Stimulated activated CD4-positive, alpha-beta T cell treated with anti-CD3 and anti-CD28 coated beads, TNF-alpha, amount 100 ng/mL, for 24 hours (primary cell): ENCODE data around the gene CARMIL1.

Experiments used
- DNase-seq, 3 experiments: peaks; one replicate each; pipeline ENCODE4 v3.0.0-alpha.2; 2020; ENCODE audit warnings: low read depth in 3 of 3

Gene CARMIL1

DNA sequence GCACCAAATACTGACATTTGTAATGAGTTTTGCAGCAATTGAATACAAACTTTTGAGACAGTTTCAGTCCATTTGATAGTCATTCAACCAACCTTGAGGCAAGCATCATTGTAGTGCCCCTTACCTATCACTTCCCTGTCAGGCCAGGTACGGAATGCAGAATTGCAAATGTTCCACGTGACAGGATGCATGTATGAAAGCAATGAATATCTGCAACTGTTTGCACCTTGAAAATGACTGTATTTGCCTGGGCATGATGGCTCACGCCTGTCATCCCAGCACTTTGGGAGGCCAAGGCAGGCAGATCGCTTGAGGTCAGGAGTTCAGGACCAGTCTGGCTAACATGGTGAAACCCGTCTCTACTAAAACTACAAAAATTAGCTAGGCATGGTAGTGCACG lies 226.8 kb downstream of the CARMIL1 start:
- DNase-seq: no peak

DNA sequence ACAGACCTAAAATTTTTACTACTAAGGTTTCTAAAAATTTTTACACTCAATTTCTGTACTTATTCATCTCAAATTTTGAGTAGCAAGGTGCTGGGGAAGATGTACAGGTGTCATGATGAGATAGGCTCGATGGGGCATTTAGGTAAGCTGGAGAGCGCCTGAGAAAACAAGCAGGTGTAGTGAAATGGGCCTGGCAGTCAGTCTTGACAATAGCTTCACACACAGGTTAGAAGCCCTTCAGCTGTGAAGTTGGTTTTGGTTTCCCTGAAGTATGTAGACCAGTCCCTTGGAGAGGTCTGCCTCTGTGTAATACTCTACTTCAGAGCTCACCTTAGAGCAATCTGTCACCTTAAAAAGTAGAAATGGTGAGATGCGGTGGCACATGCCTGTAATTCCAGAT lies 228.9 kb downstream of the CARMIL1 start:
- no peak for DNase-seq

DNA sequence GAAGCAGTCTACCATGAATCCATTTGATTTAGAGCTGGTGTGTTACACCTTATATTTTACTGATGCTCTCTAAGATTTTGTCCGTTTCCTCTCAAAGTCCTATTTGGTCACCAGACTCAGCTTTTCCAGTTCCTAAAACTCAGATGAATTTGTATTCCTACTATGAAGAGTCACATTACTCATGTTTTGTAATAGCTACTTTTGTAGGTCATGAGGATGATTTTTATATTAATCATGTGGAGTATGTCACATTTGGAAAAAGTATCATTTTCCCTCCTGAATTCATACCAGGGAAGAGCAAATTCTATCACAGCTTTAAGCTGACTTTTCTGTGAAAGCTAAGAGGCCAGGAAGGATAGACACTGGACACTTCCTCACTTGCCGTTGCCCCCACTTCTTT lies 232.2 kb downstream of the CARMIL1 start:
- no peak for DNase-seq

DNA sequence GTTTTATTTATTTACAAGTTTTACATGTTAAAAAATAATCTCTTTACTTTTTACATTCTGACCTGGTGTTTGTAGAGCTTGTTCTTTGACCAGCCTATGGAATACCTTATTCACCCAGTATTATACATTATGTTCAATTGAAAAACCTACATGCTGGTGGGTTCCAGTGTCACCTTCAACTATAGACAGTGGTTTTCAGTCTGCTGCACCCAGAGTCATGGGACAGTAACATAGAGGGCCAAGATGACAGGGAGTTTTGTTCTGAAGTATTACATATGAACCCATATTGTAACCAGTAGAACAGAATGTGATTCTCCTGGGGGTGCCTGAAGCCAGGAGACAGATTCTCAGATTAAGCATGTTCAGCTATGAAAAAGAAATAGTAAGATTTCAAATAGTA lies 233.4 kb downstream of the CARMIL1 start:
- DNase-seq: no peak

DNA sequence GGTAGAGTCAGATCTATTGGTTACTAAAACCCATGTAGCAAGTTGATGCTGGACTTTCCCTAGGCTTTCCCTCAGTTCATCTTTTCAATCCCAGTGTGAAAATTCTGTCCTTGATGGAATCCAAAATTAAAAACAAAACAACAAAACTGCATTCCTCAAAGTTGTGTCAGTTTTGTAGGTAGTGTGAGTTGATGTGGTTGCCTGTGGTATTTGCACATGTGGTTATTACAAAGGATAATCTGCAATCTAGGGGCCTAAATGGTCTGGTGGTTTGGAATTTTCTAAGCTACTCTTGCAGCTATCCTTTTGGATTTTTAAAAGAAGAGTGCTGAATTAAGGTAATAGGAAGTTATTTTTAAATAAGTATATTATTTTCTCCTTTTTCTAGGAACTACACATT lies 240.7 kb downstream of the CARMIL1 start:
- no peak for DNase-seq

DNA sequence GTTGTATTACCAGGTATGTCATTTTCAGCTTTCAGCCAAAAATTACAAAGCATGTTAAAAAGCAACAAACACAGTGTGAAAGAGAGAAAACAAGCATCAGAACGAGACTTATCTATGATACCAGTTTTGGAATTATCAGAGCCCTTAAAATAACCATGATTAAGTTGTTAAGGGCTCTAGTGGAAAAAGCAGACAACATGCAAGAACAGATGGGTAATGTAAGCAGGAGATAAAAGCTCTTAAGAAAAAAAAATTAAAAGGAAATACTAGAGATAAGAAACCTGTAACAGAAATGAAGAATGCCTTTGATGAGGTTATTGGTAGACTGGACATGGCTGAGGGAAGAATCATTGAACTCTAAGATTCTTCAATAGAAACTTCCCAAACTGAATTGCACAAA lies 245.4 kb downstream of the CARMIL1 start:
- DNase-seq: no peak

DNA sequence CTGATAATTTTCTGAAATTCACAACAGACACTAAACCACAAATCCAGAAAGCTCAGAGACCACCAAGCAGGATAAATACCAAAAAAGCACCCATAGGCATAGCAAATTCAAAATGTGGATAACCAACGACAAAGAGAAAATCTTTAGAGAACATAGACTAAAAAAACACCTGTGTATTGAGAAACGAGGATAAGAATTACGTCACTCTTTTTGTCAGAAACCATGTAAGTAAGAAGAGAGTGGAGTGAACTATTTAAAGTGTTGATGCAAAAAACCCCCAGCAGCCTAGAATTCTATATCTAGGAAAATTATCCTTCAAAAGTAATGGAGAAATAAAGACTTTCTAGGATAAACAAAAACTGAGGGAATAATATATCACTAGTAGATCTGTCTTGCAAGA lies 245.9 kb downstream of the CARMIL1 start:
- DNase-seq: no peak

DNA sequence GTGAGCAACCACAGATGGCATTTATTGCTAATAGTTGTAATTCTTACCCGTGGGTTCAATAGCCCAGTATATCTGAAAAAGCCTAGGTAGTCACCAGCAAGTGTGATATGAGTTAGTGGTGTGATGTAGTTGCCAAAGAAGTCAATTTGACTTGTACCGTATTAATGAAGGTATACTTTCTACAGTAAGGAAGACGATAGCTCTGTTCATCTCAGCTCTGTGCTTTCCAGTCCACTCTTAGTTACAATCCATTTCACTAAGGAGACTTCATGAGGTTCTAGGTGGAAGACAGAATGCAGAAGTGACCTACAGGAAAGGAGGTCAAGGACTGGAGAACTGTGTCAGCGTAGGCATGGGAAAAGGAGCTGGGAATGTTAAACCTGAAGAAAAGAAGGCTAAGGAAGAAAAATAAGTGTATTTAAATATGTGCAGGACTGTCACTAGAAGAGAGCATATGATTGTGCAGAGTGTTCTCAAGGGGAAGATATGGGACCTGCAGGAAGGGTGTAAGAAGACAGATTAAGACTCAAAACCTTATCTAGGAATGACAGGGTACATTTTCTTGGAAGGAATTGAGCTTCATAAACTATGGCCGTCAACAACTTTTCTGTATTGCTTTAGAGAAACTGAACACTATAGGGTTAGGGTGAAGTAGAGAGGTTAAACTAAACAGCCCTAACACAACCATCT lies 255.9 kb downstream of the CARMIL1 start:
- no peak for DNase-seq

DNA sequence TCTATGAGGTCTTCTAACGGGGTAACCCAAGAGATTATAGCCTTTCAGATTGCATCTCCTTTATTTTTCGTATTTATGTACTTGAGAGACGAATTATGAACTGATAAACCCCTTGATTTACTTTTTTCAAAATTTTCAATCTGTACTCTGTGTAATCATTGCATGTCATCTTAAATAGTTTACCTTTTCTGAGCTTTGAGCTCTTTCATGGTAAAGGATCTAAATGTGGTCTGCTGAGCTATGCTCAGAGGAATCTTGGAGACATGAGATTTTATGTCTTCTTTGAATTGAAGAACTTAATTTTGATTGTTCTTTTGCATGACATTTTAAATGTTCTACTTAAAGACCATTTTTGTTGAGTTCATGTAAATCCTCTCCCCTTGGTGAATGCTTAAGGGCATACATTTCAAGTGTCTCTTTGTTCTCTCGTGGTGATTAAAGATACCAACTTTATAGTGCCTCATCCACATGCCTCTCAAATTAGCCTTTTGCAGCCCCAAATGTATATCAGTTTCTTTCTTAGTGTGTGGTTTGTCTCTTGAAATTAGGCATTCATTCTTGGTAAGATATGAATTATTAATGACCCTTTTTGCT lies 256.6 kb downstream of the CARMIL1 start:
- no peak for DNase-seq

DNA sequence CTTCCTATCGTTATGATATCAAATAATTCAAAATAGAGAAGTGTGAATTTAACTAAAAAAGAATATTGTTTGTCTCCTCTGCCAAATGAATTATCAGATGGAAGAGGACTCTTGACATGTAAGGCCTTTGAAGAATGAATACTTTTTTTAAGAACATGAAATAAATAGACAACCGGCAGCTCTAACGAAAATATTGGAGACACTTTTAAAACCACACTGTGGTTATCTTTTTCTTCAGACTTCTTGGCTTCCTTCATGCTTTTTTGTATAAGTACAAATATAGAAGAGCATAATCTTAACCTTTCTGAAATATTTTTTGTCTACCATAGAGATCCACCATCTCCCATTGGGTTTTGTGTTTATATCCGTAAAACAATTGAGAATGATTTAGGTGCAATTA lies 257.6 kb downstream of the CARMIL1 start:
- no peak for DNase-seq

DNA sequence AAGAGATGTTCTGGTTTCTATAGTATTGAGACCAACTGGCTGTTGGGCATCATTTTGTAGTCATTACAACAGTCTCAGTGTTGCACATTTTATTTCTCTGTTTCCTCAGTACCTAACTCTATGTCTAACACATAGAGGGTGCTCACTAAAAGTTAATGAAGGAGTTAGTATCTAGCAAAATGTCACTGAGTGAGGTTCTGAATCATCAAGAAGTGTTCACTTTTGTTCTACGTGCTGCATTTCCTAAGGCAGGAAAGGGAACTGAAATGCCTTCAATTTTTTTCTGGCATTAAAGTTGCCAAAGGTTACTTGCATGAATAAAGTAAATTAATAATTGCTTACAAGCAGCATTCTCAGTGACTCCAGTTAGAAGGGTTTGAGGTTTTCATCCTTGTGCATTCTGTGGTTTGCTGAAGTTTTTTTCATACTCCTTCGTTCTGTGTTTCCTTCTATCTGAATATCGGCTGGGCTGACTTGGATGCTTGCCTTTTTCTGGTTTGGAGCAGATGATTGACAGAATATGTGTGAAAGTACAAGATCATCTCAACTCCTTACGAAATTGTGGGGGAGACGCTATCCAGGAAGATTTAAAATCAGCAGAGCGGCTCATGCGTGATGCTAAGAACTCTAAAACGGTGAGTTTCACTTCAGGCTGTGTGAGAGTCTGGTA lies 258.3 kb downstream of the CARMIL1 start:
- no peak for DNase-seq

DNA sequence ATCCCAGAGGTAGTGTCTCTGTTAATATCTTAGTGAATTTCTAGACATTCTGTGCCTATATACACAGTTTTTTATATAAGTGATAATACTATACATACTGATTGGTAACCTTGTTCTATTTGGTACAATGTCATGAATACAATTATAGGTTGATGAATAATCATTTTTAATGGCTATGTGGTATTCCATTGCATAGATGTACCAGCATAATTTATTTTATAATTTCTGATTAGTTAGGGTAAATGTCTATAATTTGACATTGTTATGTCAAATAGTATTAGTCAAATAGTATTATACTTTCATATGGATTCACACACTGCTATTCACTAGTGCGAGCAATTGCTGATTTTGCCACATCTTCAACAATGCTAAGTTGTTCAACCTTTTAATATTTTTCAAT lies 262.1 kb downstream of the CARMIL1 start:
- DNase-seq: no peak

DNA sequence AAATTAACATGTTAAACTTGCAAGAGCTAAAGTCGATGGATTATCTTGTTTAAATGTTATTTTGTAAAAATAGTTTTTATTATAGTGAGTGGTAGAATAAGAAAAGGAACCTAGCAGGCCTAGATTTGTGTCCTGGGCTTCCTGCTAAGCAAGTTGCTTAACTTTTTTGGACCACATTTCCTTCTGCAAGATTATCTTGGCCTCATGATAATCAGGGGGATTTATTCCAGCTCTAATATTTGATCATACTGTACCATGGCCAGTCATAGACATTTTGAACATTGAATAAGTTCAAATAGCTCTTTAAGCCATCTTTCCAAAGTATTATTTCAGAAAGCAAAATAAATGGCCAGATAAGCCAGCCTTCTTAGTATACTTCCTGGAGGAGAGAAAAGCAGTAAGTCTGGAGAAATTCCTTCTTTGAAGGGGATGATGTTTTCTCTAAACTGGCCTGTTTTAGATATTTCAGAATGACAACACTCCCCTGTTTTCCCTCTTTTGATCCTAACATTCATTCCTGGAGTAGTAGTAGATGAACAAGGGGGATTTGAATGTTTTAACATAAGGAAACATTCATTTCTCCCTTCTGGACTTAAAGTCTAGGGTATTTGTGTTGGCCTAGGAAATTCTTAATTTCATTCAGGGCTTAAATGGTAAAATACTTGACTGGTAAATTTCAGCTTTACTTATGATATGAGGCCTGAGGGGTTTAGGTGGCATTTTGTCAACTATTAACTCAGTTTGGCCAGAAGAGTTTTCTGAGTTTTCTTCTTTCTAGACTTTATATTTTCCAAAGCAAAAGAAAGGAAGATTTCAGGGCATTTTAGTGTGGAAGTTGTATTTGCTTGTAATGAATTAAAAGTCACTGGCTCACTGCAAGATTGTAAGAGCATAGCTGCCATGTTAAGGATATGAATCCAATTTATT lies 264.1 kb downstream of the CARMIL1 start:
- no peak for DNase-seq

DNA sequence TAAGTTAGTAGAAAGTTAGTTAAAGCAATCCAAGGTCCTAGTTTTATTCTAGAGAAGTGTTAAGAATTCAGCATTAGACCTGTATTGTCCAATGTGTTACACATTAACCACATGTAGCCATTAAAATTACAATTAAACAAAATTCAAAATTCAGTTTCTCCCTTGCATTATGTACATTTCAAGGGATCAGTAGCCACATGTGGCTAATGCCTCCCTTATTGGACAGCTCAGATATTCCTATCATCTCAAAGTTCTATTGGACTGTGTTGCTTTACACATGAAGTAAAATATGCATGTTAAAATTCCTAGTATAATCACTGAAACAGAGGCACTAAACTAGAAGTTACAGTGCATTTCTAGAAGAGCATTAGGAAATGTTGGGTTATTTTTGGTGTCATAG lies 265.7 kb downstream of the CARMIL1 start:
- DNase-seq: no peak

DNA sequence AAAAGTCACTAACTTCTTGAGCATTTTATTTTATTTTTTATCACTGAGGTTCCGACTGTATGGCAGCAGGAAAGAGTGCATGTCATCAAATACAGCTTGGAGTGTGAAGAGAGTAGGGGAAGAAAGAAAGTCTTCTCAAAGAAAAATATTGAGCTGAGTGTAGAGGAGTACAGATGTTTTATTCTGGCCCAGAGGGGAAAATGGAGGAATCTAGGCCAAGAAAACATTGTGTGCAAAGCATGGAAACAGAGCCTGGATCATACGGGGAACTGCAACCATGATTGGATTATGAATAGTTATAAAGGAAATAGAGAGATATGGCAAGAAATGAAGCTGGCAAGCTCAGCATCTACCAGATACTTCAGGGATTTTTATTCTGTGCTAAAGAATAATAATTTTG lies 268.6 kb downstream of the CARMIL1 start:
- no peak for DNase-seq

DNA sequence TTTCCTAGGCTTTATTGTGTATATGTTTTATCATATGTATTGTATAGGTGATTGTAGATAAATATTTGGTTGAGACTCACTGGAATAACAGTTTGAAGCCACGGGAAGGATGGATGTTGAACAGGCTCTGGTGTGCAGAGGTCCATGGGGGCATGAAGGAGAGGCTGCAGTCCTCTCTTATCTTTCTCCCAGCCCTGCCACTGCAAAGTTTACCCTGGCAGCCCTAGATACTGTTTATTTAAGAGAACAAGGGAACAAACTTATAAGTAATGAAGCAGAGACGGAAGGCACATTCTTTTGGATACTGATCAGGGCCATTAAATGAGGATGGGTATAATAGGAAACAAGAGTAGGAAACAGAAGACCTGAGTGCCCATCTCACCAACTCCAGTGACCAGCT lies 269.3 kb downstream of the CARMIL1 start:
- no peak for DNase-seq

DNA sequence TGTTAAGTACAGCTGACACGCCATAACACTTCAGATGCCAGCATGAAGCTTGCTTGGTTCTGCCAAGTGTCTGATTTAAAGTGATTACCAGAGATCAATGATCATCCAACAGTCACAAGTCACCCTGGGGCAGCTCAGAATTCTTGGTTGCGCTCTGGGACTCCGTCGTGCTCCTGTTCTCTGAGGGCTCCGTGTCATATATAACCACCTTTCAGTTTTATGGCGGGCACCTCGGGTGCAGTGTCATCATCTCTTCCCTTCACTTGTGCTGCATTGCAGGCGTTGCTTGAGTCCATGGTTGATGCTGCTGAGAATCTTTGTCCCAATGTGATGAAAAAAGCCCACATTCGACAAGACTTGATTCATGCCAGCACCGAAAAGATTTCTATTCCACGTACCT lies 271.5 kb downstream of the CARMIL1 start:
- DNase-seq: no peak

DNA sequence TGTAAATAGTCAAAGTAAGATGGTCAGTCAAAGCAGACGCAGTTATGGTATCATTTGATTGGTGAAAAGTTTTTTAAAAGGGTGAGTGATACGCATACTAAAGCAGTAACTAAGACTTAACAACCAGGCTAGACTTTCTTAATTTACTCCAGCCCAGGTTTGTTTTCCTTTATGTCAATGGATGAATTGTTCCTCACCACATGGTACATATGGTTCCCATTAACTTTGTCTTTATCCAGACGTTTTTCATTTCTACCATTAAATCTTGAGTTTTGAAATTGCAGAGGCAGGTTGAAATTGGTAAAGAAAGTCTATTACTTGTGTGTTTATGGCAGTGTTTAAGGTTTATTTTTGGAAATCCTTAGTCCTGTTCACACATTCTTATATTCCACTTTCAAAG lies 274.3 kb downstream of the CARMIL1 start:
- DNase-seq: no peak

DNA sequence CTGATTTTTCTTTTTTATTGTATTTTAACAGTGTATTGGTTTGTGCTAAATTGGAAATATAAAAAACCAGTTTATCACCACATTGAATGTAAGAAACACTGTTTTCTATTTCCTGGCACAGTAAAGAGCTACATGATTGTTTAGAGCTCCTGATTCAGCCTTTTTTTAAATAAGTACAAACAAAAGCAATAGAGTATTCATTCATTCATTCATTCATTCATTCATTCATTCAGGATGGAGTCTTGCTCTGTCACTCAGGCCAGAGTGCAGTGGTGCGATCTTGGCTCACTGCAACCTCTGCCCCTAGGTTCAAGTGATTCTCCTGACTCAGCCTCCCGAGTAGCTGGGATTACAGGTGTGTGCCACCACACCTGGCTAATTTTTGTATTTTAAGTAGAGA lies 276.0 kb downstream of the CARMIL1 start:
- DNase-seq: no peak

DNA sequence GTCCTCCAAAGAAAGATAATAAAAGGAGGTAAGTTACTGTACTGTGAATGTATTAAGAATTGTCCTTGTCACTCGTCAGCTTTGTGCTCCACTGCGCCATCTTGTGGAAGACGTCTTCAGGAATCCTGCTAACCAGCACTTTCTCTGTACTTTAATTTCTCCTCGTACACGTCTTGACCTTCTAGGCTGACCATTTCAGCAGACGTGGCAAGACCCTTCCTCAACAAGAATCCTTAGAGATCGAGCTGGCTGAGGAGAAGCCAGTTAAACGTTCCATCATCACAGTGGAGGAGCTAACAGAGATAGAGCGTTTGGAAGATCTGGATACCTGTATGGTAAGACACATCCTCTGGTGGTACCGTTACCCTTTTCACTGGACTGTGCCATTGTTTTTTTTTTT lies 277.3 kb downstream of the CARMIL1 start:
- peak; percentile 57 to 73 (median 71) for DNase-seq

DNA sequence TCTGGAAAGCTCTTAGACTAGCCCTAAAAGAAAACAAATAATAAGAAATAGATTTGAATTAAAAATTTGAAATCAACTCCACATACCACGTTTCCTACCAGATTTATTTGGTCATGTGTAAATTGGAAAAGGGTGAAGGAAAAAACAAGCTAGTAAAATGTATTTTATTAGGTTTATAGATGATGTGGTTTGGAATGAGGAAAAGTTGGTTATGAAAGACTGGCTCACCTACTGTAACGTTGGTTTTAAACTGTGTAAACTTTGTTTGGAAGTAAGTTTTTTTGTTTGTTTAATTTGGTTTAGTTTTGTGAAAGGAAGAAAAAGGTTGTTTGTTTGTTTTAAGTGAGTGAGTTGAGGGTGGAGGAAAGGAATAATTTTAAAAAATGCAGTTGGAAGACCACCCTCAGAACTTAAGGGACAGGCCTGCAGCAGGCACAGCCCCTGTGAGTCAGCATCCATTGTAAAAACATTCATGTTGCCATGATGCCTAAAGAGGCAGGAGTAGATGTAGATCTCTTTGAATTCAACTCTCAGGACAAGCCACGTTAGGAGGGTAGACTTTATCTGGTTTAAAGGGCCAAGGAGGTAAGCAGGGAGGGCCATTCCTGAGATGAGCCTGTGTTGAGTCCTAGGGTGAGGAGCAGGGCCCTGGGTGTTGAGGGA lies 279.1 kb downstream of the CARMIL1 start:
- no peak for DNase-seq

DNA sequence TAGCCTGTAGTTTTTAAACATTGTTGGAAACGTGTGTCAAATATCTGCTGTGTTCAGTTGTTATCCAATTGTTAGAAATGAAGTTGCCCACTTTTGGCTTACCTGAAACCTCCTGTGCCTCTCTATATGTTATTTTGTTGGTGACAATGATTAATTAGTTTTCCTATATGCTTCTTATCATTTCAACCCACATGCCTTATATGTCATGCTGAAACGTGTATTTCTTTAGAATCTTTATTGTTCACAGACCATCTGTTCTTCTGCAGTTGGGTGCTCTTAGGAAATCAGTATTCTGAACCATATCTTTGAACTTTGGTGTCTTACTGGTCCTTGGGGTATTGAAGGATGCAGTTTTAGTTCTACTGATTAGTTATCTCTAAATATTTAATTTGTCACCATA lies 281.7 kb downstream of the CARMIL1 start:
- no peak for DNase-seq
